HK-2 (cell line): ENCODE measurements around the gene MOB2.

ENCODE experiments used
- DNase-seq: peaks from one replicate; pipeline ENCODE4 v3.0.0-alpha.2; 2018; ENCODE audit not compliant: unreplicated experiment

MOB2 gene

DNA sequence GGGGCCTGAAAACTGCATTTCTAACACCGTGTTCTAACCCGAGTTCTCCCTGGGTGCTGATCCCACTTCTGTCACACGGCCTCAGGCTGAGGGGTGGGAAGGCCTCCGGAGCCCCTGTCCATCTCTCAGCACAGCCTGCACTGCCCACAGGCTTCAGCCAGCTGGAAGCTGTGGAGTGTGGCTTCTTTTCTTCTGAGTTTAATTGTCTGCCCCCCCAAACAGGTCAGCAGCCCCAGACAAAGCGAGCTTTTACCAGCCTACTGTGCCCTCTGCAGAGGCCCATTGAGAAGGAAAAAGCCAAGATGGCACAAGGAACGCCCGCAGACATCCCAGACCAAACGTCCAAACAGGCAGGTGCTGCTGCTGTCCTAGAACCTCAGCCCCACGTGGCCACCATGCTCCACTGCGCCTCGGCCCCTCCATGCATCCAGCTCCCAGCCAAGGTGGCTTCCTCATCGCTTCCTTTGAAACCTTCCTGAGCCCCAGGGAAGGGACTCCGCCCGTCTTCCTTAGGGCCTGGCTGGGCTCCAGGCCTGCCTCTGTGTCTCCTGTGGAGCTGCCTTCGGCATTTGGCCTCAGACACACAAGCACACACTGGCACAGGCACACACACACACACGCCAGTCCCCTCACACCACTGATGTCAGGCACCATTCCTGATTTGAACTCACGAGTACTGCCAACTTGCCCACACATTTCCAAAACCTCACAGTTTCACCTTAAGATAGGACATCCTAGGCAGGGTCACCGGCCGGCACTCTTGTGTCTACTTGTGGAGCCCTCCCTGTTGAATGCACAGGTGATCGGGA lies 1.7 kb downstream of the MOB2 start:
- no peak for DNase-seq

DNA sequence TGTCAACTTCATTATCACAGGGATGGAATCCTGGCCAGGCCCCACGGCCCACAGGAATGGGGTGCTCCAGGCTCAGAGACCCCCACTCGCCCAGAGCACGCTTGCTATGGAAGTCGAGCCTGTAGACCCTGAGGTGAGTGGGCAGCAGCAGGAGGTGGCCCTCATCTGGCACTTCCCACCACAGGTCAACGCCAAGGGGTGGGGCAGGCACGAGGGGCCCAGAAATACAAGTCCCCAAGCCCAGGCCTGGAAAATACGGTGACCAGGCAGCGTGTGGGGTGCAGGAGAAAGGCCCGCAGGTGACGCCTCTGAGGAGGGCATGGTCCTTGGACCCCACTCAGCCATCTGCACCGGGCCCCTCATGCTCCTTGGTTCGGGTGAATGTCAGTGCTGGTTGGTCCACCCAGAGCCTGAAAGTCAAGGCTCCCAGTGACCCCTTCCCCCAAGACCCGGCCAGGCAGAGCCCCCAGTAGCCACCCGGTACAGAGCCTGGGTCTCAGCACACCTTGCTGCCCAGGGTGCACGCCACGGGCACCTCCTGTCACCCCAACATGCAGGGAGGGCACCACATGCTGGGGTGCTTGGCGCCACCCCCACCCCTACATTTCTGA lies 2.4 kb downstream of the MOB2 start:
- no peak for DNase-seq

DNA sequence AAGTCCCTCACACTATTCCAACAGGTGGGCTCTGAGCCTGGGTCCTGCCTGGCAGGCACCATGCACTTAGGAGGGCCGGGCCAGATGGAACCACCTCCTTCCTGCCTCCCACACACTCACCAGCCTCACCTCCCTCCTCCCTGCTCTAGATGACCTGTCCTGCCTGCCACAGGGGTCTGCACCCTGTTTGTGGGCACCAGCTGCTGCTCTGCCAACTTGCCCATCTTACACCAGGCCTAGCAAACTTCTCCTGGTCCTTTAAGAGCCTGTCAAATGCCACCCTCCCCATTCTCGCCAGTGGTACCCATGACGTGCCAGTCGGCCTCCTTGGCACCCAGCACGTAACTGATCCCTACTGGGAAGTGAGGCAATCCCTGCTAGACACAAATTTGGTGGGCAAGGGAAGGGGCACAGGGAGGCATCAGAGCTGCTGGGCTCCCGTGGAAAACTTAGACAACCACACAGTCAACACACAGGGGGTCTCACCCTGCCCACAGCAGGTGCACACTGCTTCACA lies 3.1 kb downstream of the MOB2 start:
- no peak for DNase-seq

DNA sequence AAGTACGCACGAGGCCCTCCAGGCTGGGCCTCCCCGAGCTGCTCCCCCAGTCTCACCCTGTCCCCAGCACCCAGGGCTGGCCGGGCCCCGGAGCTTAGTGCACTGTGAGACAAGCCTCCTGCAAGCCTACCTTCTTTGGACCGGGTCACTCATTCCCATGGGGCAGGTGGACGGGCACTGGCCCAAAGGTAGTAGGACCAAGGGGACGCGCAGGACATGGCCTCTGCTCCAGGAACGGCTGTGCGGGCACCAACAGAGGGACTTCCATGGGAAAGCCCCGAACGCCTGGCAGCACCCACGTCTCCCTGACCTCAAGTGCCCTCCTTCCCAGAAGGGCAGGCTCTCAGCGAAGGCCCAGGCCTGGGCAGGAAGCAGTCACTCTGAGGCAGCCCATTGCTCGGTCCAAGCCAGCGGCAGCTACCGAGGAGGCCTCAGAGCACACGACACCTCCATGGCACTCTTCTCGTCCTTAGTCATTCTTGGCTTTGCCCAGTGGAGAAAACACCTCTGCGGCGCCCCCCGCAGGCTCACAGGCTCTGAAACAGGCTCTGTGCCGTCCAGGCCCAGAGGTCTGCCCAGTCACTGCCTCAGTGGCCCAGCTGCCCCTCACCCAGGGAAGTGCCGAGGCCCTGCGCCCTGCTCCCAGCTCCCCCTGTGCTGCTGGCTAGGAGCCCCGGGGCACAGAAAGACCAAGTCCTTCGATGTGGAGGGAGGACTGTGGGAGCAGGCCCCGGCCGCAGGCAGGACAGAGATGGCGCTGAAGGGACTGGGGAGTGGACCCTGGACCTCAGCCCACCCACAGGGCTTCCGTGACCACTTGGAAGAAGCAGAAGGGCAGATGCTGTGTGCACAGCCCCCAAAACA lies 3.8 kb downstream of the MOB2 start:
- DNase-seq, result no peak

DNA sequence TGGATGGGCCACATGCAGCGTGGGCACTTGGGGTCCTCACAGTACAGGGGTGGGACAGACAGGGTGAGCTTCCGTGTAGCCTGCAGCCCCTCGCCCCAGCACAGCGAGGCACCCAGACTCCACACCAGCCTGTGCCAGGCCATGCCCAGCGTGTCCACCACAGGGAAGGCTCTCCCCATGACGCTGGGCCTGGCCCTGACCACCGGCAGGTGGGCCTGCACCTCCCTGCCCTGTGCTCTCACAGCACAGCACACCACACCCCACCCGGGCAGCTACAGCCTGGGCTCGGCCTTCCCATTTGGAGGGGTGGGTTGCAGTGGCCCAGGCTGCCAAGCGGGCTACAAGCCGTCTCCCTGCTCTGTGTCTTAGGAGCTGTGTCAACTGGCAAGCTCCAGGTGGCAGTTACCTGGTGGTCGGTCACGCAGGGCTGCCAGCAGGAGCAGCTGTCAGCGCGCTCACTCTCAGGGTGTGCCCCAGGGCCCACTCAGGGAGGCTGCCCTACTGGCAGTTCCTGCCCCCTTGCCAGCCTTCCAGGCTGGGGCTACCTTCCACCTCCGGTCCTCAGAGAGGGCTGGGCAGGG lies 4.6 kb downstream of the MOB2 start:
- no peak for DNase-seq

- no peak for DNase-seq
These were observed 5.1 kb downstream of the MOB2 start for GRCh38 chr11:1481483-1481825.

DNA sequence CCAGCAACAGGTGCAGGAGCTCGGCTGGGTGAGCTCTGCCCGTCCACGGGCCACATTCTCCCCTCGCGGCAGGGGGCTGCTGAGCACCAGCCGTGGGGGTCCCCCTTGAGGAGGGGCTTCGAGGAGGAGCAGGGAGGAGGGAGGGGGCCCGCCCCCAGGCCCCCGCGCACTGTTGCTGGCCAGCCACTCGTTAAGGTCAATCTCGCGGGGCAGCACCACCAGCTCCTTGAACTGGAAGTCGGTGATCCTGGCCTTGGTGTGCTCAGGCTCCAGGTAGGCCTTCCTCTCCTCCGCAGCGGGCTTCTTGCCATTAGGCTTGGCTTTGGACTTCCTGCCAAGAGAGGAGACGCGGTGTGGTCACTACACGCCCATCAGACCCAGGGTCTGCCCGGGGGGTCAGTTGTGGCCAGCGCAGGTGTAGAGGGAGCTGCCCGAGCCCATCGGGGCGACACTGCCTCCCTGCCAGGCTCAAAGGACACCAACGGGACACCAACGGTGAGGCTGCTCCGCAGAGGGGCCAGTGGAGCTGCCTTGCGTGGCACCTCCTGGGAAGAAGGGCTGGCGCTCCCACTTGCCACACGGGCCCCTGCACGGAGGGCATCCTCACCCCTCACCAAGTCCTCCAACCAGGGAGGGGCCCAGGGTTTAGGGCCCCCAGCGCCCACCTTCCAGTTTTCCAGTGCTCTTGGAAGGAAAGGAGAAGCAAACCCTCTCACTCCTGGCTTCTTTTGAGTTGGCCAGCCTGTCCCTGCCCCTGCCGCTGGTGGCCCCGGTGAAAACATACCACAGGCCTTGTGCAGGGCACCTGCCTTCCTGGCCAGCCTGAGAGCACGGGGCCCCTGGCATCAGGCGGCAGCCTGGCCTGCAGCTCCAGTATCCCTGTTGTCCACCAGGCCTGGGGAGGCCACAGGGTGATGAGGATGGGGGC lies 5.8 kb downstream of the MOB2 start:
- DNase-seq, result no peak

GRCh38 chr11:1480191-1480554 lies 6.4 kb downstream of the MOB2 start:
- no peak for DNase-seq

- no peak for DNase-seq
These were observed 6.9 kb downstream of the MOB2 start for GRCh38 chr11:1479678-1480118.

GRCh38 chr11:1479006-1479677 lies 7.4 kb downstream of the MOB2 start:
- no peak for DNase-seq

DNA sequence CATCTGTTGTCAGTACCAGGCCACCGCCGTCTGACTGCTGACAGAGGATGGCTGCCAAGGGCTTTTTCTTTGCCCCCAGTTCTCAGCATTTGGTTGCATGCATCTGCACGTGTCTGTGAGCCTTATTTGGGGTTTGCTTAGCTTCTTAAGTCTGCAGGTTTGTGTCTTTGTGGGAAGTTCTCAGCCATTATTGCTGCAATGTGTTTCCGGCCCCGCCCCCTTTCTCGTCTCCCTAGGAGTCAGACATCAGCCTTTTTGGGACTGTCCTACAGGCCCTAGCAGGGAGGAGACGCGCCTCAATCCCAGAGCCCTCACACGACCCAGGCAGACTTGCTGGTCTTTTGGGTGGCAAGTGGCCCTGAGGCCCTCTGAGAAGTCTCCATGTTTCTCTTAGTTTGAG lies 8.0 kb downstream of the MOB2 start:
- no peak for DNase-seq

DNA sequence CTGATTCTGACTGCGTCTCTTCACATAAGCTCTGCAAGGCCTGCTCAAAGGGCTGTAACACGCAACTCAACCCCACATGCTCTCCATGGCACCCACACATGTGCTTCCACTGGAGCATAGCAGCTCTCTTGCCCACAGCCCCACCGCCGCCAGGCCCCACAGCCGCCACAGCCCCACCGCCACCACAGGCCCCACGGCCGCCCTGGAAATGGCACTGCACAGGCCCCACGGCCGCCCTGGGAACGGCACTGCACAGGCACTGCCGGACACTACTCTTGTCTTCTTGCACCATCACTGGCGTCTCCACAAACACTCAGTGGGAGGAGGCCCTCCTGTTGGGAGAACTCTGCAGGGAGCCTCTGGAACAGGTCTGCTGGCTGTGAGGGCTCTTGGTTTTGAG lies 8.6 kb downstream of the MOB2 start:
- no peak for DNase-seq

DNA sequence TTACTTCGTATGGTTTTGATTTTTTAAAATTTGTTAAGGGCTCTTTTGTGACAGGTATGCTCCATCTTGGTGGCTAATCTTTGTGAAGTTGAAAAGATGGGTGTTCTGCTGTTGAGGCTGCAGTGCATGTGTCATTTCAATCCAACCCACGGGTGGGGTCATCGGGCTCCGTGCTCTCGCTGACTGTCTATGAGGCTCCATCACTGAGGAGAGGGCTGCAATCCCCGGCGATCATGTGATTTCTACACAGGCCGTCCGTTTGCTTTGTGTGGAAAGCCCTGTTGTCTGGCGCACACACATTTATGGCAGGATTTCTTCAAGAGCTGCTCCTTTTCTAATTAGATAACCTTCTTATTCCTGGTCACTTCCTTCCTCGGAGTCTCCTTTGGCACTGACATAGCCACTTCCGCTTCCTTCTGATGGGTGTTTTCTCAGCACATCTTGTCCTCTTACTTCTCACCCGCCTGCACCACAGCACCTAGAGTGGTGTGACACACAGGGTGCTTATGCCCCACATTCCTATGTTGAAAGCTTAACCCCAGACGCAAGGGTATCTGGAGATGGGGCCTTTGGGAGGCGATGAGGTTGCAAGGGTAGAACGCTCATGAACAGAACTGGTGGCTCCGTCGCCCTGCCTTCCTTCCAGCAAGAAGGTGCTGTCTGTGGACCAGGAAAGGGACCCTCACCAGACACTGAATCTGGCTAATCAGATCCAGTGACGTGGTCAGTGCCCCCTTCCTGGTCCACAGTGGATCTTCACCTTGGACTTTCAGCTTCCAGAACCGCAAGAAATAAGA lies 9.4 kb downstream of the MOB2 start:
- no peak for DNase-seq

- DNase-seq, result no peak
These were observed 10.7 kb downstream of the MOB2 start for GRCh38 chr11:1475841-1476240.

- DNase-seq, result no peak
These were observed 12.8 kb downstream of the MOB2 start for GRCh38 chr11:1473786-1474185.

DNA sequence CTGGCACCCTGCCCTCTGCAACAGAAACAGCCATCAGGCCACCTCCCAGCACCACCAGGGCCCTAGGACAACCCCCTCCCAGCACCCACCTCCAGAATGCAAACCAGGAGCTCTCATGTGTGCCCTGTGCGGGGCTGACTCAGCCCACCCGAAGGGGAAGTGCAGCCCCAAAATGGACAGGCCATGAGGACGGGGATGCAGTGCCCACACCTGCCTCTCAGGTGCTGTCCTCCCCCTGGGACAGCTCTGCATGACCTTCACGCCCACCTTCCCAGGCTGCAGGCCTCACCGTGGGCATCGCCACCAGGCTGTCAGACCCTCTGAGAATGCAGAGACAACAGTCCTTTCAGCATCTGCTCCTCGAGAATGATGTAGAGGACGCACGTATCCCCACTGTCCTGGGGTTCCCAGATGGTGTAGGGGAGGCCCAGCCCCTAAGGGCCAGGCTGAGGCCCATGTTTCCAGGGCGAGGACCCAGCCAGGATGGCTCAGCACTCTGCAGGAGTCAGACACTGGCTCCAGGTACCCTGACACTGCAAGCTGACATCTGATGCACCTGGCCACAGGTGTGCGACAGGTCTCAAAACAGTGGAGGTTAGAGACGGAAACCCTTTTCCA lies 13.5 kb downstream of the MOB2 start:
- DNase-seq, result no peak

- DNase-seq, result no peak
These were observed 14.2 kb downstream of the MOB2 start for GRCh38 chr11:1472180-1473005.

GRCh38 chr11:1471736-1472135 lies 14.8 kb downstream of the MOB2 start:
- no peak for DNase-seq
